ENCODE measurements around the gene PRKCA. TPM values are rescaled to one million over a fixed set of nuclear protein-coding genes. Genes with fewer than 3 reads are reported as not detected.

Gene PRKCA
- total and polyA plus RNA-seq, 2 experiments from 2014 or later, result 6.4 to 35.4 TPM

GRCh38 chr17:66589892-66590291 lies 287.5 kb downstream of the PRKCA start (continued):
- TF ChIP-seq ZNF331 (CRISPR knock-in tag; IDR thresholded peaks at IDR 0.05; ENCODE audit: low read depth) (no peak), REST (IDR thresholded peaks at IDR 0.05; ENCODE audit: unreplicated experiment) (no peak), ETS1 (IDR thresholded peaks at IDR 0.05) (no peak), JUNB (IDR thresholded peaks at IDR 0.05; ENCODE audit: unreplicated experiment) (no peak)

DNA sequence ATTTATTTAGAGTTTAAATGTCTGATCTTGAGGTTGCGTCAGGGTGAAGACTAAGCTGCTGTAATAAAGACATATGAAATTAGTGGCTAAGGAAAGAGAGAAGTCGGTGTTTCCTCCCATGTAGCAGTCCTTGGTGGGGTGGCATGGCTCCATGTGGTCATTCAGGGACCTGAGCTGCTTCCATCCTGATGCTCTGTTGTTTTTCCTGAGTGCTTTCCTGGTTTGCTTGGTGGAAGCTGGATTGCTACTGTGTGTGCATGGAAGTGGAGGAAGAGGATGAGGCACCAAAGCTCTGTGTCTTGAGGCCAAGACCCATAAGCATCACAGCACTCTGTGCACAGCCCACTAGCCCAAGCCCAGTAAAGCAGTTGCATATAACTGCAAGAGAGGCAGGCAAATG lies 290.7 kb downstream of the PRKCA start:
- H3K36me3 ChIP-seq (ENCODE audit: insufficient read depth), result no peaks in the 10 kb centered on the region
- no peak overlapping the region for H2AFZ ChIP-seq
- Mint-ChIP-seq H3K27ac (no peak overlapping the region), H3K27me3 (ENCODE audit: insufficient read depth, low read depth, poor library complexity) (peaks cover 1% of the 10 kb centered on the region), H3K4me1 (peaks cover 6% of the 10 kb centered on the region; the same call in 2 of the 3 replicates), H3K4me3 (no peak overlapping the region), H3K9me3 (peaks cover 12% of the 10 kb centered on the region; the same call in 2 of the 3 replicates), H3K36me3 (ENCODE audit: low read depth) (peaks cover 14% of the 10 kb centered on the region)
- H3K27me3 ChIP-seq (ENCODE audit: insufficient read depth), result no peaks in the 10 kb centered on the region
- peaks cover 8% of the 10 kb centered on the region; the same call in 1 of the 2 replicates for H3K9me2 ChIP-seq (ENCODE audit: insufficient read depth)
- H4K20me1 ChIP-seq (replicated peaks; ENCODE audit: insufficient read depth), result no peaks in the 10 kb centered on the region
- H3F3A ChIP-seq (replicated peaks; ENCODE audit: low read depth), result no peaks in the 10 kb centered on the region
- ATAC-seq (no peak), DNase-seq (ENCODE audit: low spot score) (no peak)
- H3K79me2 ChIP-seq (replicated peaks; ENCODE audit: insufficient read depth), result no peaks in the 10 kb centered on the region
- TF ChIP-seq EZH2 (IDR thresholded peaks at IDR 0.05; ENCODE audit: low read depth, unreplicated experiment) (no peak), STAT1 (IDR thresholded peaks at IDR 0.05; ENCODE audit: unreplicated experiment) (no peak), ZNF114 (CRISPR knock-in tag; IDR thresholded peaks at IDR 0.05) (no peak), ZNF331 (CRISPR knock-in tag; IDR thresholded peaks at IDR 0.05; ENCODE audit: low read depth) (no peak), CREB1 (CRISPR knock-in tag; IDR thresholded peaks at IDR 0.05; ENCODE audit: low read depth) (no peak)
- TF ChIP-seq, protein P1, sequence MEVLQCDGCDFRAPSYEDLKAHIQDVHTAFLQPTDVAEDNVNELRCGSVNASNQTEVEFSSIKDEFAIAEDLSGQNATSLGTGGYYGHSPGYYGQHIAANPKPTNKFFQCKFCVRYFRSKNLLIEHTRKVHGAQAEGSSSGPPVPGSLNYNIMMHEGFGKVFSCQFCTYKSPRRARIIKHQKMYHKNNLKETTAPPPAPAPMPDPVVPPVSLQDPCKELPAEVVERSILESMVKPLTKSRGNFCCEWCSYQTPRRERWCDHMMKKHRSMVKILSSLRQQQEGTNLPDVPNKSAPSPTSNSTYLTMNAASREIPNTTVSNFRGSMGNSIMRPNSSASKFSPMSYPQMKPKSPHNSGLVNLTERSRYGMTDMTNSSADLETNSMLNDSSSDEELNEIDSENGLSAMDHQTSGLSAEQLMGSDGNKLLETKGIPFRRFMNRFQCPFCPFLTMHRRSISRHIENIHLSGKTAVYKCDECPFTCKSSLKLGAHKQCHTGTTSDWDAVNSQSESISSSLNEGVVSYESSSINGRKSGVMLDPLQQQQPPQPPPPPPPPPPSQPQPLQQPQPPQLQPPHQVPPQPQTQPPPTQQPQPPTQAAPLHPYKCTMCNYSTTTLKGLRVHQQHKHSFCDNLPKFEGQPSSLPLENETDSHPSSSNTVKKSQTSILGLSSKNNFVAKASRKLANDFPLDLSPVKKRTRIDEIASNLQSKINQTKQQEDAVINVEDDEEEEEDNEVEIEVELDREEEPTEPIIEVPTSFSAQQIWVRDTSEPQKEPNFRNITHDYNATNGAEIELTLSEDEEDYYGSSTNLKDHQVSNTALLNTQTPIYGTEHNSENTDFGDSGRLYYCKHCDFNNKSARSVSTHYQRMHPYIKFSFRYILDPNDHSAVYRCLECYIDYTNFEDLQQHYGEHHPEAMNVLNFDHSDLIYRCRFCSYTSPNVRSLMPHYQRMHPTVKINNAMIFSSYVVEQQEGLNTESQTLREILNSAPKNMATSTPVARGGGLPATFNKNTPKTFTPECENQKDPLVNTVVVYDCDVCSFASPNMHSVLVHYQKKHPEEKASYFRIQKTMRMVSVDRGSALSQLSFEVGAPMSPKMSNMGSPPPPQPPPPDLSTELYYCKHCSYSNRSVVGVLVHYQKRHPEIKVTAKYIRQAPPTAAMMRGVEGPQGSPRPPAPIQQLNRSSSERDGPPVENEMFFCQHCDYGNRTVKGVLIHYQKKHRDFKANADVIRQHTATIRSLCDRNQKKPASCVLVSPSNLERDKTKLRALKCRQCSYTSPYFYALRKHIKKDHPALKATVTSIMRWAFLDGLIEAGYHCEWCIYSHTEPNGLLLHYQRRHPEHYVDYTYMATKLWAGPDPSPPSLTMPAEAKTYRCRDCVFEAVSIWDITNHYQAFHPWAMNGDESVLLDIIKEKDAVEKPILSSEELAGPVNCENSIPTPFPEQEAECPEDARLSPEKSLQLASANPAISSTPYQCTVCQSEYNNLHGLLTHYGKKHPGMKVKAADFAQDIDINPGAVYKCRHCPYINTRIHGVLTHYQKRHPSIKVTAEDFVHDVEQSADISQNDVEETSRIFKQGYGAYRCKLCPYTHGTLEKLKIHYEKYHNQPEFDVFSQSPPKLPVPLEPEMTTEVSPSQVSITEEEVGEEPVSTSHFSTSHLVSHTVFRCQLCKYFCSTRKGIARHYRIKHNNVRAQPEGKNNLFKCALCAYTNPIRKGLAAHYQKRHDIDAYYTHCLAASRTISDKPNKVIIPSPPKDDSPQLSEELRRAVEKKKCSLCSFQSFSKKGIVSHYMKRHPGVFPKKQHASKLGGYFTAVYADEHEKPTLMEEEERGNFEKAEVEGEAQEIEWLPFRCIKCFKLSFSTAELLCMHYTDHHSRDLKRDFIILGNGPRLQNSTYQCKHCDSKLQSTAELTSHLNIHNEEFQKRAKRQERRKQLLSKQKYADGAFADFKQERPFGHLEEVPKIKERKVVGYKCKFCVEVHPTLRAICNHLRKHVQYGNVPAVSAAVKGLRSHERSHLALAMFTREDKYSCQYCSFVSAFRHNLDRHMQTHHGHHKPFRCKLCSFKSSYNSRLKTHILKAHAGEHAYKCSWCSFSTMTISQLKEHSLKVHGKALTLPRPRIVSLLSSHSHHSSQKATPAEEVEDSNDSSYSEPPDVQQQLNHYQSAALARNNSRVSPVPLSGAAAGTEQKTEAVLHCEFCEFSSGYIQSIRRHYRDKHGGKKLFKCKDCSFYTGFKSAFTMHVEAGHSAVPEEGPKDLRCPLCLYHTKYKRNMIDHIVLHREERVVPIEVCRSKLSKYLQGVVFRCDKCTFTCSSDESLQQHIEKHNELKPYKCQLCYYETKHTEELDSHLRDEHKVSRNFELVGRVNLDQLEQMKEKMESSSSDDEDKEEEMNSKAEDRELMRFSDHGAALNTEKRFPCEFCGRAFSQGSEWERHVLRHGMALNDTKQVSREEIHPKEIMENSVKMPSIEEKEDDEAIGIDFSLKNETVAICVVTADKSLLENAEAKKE (CRISPR knock-in tag; IDR thresholded peaks at IDR 0.05), result no peak
- no peak overlapping the region for H3K27ac ChIP-seq (ENCODE audit: low read depth)
- H3K4me2 ChIP-seq, result no peak overlapping the region
- H3K4me3 ChIP-seq, result no peak overlapping the region
- peaks cover 2% of the 10 kb centered on the region; the same call in 1 of the 2 replicates for H3K4me1 ChIP-seq (ENCODE audit: insufficient read depth)
